Measurements from ENCODE around the gene DHRSX.

DNA sequence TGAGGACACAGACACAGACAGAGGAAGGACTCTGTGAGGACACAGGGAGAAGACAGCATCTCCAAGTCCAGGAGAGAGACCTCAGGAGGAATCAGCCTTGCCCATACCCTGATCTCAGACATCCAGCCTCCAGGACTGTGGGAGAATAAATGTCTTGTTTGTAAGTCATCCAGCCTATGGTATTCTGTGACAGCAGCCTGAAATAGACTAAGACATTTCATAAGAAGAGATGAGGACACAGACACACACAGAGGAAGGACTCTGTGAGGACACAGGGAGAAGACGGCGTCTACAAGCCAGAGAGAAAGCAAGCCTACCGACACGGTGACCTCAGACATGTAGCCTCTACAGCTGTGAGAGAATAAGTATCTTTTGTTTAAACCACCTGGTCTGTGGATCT is 112.1 kb downstream of the DHRSX start:
- TF ChIP-seq, protein P1, sequence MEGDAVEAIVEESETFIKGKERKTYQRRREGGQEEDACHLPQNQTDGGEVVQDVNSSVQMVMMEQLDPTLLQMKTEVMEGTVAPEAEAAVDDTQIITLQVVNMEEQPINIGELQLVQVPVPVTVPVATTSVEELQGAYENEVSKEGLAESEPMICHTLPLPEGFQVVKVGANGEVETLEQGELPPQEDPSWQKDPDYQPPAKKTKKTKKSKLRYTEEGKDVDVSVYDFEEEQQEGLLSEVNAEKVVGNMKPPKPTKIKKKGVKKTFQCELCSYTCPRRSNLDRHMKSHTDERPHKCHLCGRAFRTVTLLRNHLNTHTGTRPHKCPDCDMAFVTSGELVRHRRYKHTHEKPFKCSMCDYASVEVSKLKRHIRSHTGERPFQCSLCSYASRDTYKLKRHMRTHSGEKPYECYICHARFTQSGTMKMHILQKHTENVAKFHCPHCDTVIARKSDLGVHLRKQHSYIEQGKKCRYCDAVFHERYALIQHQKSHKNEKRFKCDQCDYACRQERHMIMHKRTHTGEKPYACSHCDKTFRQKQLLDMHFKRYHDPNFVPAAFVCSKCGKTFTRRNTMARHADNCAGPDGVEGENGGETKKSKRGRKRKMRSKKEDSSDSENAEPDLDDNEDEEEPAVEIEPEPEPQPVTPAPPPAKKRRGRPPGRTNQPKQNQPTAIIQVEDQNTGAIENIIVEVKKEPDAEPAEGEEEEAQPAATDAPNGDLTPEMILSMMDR (conservative IDR thresholded peaks at IDR 0.05 in 1 of 2, IDR thresholded peaks at IDR 0.05 in 1 of 2; ENCODE audit: extremely low read depth in 1 of 2, insufficient read depth in 1 of 2, low read depth in 1 of 2, low read length in 2 of 2) = no peak
- no peak for TF ChIP-seq EZH2 (IDR thresholded peaks at IDR 0.05; ENCODE audit: borderline replicate concordance, low read length)
